Stimulated activated CD4-positive, alpha-beta T cell treated with anti-CD3 and anti-CD28 coated beads, Interleukin-15, amount 100 ng/mL, for 48 hours (primary cell): ENCODE measurements around the gene HIRIP3.

Experiments
- DNase-seq, 2 donors: peaks; one replicate each; pipeline ENCODE4 v3.0.0-alpha.2; 2020; ENCODE audit warnings: low read depth in 2 of 2

Gene HIRIP3

DNA sequence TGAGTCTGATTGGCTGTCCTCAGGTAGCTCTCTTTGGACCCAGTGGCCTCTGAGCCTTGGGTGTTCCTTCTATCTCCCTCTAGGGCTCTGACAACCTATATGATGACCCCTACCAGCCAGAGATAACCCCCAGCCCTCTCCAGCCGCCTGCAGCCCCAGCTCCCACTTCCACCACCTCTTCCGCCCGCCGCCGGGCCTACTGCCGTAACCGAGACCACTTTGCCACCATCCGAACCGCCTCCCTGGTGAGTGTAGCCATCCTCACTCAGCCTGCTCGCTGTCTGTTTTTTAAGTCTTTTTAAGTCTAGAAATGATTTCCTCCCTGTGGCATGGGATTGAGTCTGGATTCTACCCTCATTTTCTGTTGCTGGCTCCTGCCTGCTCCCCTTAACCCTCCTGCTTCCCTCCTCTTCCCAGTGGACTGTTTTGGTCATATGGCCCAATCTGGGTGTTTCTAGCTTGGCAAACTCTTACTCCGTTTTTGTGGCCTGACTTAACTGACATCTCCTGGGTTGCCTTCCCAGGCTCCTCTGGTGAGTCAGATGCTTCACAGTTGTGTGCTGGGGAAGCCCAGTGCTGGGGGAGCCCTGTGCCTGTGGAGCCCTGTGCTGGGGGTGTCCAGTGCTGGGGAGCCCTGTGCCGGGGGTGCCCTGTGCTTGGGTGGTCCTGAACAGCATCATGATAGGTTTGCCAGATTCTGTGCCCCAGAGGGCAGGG lies 11.8 kb downstream of the HIRIP3 start:
- no peak for DNase-seq

DNA sequence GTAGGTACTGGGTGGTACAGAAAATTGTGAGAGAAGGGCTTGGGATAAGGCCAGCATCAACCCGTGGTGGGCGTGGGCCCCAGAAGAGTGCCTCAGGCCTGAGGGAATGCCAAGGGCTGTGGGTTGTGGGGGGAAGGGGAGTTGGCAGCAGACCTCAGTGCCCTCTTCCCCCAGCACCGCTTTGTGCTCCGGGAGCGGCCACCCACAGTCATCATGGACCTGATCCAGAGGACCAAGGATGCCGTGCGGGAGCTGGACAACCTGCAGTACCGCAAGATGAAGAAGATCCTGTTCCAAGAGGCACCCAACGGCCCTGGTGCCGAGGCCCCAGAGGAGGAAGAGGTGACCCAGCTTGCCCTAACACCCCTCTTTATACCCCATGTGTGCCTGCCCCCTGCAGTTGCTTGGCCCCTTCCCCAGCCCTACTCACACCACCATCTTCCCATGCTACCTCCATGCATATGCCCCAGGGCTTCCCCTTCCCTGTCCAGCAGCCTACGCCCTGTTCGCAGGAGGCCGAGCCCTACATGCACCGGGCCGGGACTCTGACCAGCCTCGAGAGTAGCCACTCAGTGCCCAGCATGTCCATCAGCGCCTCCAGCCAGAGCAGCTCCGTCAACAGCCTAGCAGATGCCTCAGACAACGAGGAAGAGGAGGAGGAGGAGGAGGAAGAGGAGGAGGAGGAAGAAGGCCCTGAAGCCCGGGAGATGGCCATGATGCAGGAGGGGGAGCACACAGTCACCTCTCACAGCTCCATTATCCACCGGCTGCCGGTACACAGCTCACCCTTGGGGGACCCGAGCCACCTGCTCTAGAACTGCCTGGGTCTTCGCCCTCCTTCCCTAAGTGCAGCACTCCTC lies 12.6 kb downstream of the HIRIP3 start:
- DNase-seq: no peak

DNA sequence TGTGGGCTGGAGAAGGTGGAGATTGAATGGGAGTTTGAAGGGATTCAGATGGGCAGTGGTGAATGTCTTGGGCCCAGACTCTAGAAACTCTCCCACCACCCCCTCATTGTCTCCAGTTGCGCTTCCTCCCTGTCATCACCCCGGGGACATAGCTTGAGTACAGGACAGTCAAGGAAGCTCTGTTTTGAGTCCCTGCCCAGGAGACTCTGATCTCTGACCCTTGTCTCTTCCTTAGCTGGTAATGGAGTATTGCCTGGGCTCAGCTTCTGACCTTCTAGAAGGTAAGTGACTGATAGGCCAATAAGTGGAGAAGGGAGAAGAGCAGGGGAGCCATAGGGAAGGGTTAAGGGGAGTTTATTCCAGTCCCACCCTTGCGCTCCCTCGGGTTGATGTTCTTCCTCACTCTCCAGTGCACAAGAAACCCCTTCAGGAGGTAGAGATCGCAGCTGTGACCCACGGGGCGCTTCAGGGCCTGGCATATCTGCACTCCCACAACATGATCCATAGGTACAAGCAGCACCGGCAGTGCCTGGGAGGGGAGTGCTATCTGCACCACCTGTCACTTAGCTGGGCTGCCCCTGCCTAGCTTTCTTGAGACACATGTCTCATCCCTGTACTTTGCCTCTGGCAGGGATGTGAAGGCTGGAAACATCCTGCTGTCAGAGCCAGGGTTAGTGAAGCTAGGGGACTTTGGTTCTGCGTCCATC lies 16.7 kb downstream of the HIRIP3 start:
- DNase-seq: no peak

DNA sequence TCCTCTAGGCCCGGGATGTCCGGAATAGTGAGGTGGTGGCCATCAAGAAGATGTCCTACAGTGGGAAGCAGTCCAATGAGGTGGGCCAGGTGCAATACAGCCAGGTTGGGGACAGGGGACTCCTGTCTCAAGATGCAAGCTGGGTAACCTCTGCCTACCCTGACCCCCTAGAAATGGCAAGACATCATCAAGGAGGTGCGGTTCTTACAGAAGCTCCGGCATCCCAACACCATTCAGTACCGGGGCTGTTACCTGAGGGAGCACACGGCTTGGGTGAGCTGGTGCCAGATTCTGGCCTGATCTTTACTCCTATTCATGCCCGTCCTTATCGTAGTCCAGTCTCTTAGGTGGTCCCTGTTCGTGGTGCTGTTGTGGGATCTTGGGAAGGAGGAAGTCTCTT lies 17.3 kb downstream of the HIRIP3 start:
- DNase-seq: no peak

DNA sequence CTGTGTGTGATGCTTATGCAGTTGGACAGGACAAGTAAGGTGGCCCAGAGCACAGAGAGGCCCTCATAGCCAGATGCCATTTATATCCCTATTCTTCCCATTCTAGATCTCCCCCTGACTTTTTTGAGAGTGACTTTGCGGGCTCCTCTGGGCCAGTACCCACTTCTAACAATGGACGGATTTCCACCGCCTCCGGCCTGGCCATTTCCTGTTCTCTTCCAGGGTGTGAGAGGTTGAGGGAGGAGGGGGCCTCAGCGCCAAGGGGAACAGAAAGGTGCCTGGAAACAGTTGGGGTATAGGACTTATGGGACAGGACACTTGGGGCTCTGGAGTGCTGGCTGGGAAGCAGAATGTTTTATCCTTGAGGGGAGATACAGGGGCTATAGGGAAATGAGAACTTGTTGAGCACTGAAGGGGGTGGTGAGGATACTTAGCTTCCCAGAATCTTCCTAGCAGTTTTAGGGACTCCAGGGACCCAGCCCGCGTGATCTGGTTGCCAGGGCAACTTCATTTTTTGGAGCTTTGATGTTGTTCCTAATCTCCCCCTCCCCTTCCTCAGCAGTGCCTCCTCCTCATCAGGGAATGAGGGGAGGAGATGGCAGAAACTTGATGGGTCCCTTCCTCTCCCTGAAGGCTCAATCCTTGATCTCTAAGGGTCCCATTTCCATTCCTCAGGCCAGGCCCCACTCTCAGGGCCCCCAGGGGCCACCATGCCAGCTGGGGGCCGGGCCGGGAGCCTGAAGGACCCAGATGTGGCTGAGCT lies 18.2 kb downstream of the HIRIP3 start:
- no peak for DNase-seq

DNA sequence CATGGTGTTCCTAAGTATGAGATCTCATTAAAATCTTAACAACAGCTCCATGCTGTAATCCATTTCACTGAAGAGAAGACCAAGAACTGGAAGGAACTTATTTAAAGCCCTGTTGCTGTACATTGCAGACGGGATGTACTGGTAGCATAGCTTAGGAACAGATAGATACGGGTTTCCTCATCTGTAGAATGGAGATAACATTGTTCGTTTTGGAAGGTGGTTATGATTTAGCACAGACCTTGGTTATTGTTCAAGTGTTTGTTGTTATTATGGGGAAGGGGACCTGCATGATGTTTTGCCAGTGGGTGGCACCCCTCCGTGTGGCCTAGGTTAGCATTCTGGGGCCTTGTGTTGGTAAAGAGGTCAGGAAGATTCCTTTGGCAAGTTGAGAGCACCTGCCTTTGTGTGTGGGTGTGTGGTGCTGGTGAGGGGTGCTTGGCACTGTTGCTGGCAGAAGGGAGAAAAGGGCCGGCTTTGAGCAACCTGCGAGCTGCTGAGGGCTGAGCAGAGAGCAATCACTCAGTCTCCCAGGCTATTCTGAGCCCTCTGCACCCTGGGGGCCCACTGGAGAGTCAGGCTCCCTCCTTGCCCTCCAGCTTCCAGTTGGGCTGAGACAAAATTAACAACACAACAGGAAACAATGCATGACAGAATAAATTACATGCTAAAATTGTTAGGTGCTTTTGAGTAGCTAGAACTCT lies 19.5 kb downstream of the HIRIP3 start:
- no peak for DNase-seq

DNA sequence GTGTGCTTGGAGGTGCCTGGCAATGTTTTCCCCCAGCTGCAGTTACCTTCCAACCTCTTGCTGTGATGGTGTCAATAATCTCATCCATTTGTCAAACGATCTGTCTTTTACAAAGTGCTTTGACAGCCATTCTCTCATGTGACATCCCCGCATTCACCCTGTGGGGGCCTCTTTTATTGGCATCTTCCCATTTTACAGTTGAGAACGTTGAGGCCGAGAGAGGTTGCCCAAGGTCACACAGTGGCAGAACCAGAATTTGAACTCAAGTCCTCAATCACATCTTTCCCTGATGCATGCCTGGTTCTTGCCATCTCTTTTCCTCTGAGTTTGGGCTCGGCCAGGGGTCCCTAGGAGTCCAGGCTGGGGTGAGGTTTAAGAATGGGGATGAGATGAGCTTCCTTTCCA lies 20.3 kb downstream of the HIRIP3 start:
- no peak for DNase-seq

DNA sequence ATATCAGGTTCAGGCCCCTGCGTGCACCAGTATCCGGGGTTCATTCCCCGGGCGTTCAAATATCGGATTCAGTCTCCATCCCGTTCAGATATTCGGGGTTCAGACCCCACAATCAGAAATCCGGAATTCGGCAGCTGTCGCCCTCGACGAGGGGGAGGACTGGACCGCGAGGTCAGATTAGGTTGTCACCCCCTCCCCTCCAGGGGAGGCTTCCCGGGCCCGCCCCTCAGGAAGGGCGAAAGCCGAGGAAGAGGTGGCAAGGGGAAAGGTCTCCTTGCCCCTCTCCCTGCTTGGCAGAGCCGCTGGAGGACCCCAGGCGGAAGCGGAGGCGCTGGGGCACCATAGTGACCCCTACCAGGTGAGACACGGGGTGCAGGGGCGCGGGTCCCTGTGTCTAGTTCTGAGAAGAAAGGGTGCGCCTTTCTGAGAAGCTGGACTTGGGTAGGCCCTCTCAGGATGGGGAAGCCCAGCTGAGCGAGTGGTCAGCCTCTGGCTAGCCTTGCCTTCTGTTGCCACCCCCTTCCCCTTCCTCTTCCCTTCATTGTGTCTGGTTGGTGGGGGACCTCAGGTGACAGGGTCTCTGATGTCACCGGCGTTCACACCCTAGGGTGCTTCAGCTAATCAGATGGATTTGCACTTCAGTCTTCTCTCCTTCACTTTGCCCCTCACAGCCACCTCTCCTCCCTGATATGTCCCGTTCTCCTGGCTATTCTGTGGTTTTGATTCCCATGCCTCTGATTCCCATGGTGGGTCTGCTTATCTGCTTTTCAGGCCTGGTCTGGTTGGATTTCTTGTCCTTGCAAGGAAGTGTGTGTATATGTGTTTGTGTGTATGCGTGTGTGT lies 20.9 kb downstream of the HIRIP3 start:
- DNase-seq: no peak

DNA sequence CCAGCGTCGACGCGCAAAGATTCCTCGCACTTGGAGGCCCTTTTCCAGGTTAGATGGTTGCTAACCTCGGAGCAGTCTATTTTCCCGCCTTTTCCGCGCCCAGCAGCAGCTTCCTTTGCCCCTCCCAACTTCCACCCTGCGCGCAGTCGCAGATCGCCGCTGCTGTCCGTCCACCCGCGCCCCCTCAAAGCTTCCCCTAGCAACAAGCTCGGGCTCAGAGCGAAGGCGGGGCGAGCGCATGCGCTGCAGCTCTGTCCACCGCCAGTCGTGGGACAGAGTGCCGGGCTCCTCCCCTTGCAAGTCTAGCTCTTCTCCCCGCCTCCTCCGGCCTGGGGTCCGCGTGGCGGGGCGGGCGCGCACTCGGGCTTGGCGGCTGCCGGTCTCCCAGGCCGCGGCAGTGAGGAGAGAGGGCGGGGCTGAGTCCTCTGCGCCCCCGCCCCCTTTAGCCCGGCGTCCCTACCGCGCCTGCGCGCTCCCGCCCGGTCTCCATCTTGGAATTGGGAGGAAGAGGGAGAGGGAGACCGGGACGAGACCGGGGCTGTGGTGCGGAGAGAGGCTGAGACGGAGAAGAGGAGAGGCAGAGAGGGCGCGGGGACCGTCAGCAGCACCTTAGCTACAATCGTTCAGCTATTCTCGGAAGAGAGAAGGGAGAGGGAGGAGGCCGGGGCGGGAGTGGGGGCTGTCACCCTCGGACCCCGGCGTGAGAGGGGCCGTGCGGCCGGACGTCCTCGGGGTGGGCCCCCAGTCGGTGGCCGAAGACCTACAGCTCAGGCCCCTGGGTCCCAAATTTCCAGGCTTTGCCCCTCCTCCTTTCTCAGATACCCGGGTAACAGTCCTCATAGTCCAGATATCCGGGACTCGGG lies 21.8 kb downstream of the HIRIP3 start, which contains the start of gene TAOK2:
TSS of gene TAOK2 (plus strand) at position 485 of the 863 bp plus-strand sequence. CDS start 3,905 bp downstream, outside the sequence.
- peak; percentile 97 for DNase-seq

DNA sequence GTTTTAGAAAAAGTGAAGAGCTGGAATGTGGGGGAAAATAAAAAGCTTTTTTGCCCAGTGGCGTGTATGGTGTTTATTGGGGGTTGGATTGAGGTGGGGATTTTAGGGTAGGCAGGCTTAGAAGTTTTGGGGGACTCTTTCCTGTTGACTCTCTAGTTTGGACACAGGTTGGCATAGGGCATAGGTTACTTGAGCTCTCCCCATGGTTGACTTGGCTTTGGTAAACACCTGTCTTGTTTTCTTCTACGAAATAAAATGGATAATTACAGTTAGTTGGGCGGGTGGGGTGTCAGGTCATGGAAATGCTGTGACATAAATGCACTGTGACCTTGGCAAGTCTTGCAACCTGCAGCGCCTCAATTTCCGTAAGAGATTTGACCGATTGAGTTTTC lies 22.4 kb downstream of the HIRIP3 start:
- DNase-seq: no peak

DNA sequence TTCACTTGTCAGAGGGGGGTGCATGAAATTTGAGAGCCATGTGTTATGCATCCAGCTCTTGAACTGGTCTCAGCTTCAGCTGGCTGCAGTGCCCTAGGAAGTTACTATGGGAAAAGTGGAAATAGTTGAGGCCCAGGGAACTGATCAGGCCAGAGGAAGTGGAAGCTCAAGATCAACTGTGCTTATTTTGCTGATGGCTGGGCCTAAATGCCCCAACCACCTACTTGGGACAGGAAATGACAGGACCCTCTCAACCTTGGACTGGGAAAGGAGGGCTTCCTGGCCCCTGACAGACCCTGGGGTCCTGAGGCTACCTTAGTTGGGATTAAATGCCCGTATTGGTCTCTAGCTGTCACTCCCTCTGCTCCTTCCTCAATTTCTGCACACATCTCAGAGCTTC lies 22.9 kb downstream of the HIRIP3 start:
- no peak for DNase-seq

DNA sequence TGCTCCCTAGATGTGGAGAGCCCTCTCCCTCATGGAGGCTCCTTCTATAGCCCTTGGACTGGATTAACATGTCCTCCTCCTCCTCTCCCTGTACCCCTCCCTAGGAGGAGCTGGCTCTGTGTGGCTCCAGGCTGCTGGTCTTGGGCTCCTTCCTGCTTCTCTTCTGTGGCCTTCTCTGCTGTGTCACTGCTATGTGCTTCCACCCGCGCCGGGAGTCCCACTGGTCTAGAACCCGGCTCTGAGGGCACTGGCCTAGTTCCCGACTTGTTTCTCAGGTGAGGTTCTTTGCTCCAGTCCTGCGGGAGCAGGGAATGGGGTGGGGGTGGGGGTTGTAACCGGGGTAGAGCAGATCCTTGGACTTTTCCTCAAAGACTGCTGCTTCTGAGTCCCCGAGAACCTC lies 24.1 kb downstream of the HIRIP3 start:
- no peak for DNase-seq

DNA sequence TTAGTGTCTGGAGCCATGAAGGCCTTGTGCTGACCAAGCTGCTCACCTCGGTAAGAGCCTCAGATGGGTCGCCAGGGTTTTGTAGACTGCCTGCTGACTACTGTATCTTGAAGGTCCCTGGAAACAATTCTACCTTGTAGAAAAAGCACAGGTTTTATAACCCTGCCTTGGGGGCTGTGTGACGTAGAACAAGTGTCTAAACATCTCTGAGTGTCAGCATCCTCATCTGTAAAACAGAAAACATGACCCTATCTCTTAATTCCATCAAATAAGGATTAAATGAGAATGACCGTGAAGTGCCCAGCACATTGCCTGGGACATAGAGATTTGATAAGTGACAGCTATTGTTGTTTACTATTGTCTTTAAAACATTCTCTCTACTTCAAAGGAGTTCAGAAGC lies 27.2 kb downstream of the HIRIP3 start:
- no peak for DNase-seq

DNA sequence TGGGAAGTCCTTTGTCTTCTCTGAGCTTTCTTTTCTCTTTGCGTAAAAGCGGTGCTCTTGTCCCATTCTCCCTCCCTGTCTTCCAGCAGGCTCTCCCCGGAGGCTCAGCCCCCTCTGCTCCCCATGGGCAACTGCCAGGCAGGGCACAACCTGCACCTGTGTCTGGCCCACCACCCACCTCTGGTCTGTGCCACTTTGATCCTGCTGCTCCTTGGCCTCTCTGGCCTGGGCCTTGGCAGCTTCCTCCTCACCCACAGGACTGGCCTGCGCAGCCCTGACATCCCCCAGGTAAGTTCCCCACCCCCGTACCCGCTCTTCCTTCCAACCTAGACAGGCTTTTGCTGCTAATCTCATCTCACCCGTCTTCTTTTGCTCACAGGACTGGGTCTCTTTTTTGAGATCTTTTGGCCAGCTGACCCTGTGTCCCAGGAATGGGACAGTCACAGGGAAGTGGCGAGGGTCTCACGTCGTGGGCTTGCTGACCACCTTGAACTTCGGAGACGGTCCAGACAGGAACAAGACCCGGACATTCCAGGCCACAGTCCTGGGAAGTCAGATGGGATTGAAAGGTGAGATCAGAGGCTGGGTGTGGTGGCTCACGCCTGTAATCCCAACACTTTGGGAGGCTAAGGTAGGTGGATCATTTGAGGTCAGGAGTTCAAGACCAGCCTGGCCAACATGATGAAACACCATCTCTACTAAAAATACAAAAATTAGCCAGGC lies 32.2 kb downstream of the HIRIP3 start:
- no peak for DNase-seq

DNA sequence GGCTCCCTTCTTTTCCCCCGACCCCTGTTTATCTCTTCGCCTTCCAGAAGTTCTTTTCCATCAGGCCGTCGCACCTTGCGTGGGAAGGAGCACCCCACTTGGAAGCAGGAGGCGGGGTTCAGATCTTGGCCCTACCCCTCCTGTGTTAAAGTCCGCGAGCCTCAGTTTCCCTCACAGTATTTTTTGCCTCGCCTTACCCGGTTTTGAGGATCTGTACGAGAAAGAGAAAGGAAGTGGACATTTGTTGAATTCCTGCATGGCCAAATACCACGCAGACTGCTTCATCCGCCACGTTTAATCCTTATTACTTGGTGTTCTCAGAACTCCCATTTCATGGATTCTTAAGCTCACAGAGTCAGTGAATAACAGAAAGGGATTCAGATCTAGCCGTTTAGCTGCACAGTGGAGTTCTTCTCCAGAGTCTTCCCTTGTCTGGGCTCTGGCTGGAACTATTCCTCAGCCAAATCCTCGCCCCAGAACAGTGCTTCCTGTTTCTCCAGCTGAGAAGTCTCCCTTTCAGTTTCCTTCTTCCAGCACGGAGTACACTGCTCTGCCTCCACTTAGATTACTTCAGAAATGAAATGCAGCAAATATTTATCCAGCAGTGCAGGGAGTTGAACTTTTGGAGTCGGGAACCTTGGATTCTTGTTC lies 32.9 kb downstream of the HIRIP3 start:
- no peak for DNase-seq

DNA sequence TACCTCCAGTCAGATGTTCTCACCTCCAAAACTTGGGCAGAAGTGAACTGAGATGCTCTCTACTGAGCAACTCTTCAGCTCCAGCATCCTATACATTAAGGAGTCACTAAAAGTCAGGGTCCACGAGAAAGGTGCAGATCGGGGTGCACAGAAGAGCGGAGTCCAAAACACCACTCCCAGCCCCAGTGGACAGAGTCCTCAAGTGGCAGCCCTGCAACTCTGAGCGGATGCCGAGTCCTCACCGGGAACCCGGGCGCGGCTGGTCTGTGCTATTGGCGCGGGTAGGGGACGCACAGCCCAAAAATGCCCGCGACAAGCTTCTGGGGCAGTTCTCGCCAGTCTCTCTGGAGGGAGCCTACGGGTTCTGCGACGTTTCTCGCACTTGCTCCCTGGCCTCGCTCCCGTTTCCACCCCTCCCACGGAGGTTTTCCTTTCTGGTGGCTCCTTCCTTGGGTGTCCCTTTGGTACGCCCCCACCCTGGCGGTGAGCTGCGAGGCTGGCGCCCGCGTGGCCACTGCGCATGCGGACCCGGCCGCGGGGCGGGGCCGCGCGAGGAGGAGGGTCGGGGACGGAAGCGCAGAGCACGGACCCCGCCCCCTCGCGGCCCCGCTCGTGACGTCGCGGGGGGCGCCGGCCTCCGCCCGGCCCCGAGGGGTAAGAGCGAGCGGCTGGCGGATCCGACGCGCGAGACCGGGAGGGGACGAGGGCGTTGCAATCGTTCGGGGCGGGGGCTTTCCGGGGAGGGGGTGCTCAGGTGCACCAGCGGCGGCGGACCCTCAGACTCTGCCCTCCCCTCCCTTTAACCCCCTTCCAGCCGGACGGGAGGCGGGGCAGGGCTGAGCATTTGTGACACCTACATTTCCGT lies 33.7 kb downstream of the HIRIP3 start, which contains the start of gene TMEM219:
TSS of gene TMEM219 (plus strand) at position 601 of the 865 bp plus-strand sequence. CDS start 1,065 bp downstream, outside the sequence.
- peak; percentile 76 to 91 for DNase-seq

DNA sequence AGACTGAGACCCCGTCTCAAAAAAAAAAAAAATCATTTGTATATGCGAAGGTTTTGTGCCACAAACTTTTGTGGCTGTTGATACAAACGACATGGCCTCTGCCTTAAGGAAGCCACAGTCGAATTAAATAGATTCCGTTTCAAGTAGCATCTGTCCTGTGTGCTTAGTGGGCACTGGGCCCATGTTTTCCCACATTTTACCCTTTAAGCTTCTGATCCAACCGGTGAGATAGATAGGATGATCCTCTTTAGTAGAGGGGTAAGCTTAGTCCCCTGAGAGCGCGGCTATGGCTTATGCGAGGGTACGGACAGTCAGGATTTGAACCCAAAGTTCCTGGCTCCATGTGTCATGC lies 34.3 kb downstream of the HIRIP3 start:
- no peak for DNase-seq
